PC-9 (cell line): ENCODE data around the gene METTL22.

ENCODE experiments used
- EZH2 ChIP-seq: fragments of 200-600 bp; sonication (generic); IDR thresholded peaks from 2 replicates; pipeline ENCODE4 v1.8.0; 2017; ENCODE audit warnings: antibody characterized with exemption, low read depth
- TF ChIP-seq, protein P1 (sequence below): fragments of 200-600 bp; sonication (generic); conservative IDR thresholded peaks from 2 replicates; pipeline ENCODE4 v1.6.1; 2017; ENCODE audit warnings: mixed run types, antibody characterized with exemption, mild to moderate bottlenecking, moderate library complexity

DNA sequence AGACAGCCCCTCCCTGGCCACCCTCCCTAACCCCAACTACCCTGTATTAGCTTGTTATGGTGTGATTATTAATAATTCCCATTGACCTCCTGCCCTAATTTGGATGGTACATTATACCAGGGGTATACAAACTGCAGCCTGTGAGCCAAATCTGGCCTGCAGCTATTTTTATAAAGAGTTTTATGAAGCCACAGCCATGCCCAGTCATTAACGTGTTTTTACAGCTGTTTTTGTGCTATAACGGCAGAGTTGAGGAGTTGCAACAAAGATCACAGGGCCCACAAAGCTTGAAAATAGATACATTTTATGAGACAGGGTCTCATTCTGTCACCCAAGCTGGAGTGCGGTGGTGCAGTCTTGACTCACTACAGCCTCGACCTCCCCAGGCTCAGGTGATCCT lies 6.0 kb downstream of the METTL22 start:
- TF ChIP-seq, protein P1, sequence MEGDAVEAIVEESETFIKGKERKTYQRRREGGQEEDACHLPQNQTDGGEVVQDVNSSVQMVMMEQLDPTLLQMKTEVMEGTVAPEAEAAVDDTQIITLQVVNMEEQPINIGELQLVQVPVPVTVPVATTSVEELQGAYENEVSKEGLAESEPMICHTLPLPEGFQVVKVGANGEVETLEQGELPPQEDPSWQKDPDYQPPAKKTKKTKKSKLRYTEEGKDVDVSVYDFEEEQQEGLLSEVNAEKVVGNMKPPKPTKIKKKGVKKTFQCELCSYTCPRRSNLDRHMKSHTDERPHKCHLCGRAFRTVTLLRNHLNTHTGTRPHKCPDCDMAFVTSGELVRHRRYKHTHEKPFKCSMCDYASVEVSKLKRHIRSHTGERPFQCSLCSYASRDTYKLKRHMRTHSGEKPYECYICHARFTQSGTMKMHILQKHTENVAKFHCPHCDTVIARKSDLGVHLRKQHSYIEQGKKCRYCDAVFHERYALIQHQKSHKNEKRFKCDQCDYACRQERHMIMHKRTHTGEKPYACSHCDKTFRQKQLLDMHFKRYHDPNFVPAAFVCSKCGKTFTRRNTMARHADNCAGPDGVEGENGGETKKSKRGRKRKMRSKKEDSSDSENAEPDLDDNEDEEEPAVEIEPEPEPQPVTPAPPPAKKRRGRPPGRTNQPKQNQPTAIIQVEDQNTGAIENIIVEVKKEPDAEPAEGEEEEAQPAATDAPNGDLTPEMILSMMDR = no peak
- TF ChIP-seq EZH2 = no peak
